ENCODE results near the gene TSPAN19.

TSPAN19 gene

GRCh38 chr12:84998341-84998740 is 37.7 kb downstream of the TSPAN19 start:
- DNase-seq = no peak

GRCh38 chr12:84996759-84997158 is 39.3 kb downstream of the TSPAN19 start:
- no peak for DNase-seq

- DNase-seq = no peak
Measured at GRCh38 chr12:84995641-84996040, 40.4 kb downstream of the TSPAN19 start.

GRCh38 chr12:84994426-84994825 is 41.7 kb downstream of the TSPAN19 start:
- DNase-seq = no peak

GRCh38 chr12:84986586-84986985 is 49.5 kb downstream of the TSPAN19 start:
- no peak for DNase-seq

- no peak for DNase-seq
Measured at GRCh38 chr12:84986117-84986516, 50.0 kb downstream of the TSPAN19 start.

GRCh38 chr12:84983289-84983688 is 52.8 kb downstream of the TSPAN19 start:
- DNase-seq = no peak

GRCh38 chr12:84982888-84983287 is 53.2 kb downstream of the TSPAN19 start:
- no peak for DNase-seq

GRCh38 chr12:84978921-84979320 is 57.2 kb downstream of the TSPAN19 start:
- DNase-seq = no peak

- DNase-seq = no peak
Measured at GRCh38 chr12:84976133-84976532, 59.9 kb downstream of the TSPAN19 start.

GRCh38 chr12:84974155-84974815 is 61.8 kb downstream of the TSPAN19 start:
- DNase-seq = no peak

- DNase-seq = no peak
Measured at GRCh38 chr12:84973026-84973425, 63.1 kb downstream of the TSPAN19 start.

- DNase-seq = no peak
Measured at GRCh38 chr12:84969226-84969625, 66.9 kb downstream of the TSPAN19 start.
